ENCODE results near the gene BBS7.

Gene BBS7, protein sequence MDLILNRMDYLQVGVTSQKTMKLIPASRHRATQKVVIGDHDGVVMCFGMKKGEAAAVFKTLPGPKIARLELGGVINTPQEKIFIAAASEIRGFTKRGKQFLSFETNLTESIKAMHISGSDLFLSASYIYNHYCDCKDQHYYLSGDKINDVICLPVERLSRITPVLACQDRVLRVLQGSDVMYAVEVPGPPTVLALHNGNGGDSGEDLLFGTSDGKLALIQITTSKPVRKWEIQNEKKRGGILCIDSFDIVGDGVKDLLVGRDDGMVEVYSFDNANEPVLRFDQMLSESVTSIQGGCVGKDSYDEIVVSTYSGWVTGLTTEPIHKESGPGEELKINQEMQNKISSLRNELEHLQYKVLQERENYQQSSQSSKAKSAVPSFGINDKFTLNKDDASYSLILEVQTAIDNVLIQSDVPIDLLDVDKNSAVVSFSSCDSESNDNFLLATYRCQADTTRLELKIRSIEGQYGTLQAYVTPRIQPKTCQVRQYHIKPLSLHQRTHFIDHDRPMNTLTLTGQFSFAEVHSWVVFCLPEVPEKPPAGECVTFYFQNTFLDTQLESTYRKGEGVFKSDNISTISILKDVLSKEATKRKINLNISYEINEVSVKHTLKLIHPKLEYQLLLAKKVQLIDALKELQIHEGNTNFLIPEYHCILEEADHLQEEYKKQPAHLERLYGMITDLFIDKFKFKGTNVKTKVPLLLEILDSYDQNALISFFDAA

DNA sequence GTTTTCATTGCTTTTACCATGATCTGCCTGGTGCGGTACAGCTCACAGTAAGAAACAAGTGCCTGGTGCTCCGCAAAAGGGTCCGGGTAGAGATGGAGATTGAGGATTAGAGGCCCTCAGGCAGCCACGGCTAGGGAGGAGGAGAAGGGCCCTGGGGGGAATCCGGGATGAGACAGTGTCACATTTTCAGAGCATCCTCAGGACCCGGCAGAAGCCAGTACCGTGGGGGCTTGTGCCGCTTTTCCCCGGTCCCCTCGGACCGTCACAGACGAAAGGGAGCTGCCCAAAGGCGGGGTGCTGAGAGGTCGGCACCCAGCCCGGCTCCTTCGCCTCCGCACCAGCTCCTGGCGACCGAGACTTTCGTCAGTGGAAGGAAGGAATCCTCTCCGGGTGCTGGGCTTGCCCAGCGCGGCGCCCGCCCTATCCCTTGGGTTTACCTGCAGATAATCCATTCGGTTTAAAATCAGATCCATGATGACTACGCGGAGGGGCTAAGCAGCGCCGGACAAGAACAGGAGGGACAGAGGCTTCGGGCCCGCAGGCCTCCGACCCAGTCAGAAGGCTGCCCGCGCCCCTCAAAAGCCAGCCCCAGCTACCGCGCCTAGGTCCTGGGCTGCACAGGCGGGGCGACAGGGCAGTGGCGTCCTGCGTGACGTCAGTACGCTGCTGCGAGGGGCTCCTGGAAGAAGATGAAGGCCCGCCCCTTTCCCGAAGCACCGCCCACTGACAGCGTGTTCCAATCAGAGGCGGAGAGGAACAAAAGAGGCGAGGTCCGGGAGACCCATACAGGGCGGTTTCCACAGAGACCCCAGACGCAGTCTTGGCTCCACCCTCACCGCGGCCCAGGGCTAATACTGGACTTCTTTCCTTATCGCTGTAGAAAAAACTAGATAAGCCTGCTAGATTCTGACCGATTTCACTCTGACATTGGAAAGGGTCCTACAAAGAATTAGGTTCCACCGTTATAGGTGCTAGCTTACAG lies at the start of gene BBS7:
TSS of gene BBS7 (minus strand) at position 634 of the 982 bp plus-strand sequence. CDS start at position 473, 161 bp downstream.
- peaks cover 0 to 1% of the 10 kb centered on the region in 2 donors for H3K9me3 Mint-ChIP-seq
- H3K4me1 Mint-ChIP-seq = peaks cover 7 to 13% of the 10 kb centered on the region in 2 donors
- peaks cover 15 to 20% of the 10 kb centered on the region in 2 donors for H3K27me3 Mint-ChIP-seq
- peak within 1 kb of the TSS; percentile 92 to 93 for H3K4me3 Mint-ChIP-seq
- peak within 1 kb of the TSS; percentile 89 for H3K27ac Mint-ChIP-seq
- ATAC-seq (replicated peaks) (peak; percentile 98 to 99), DNase-seq (peak; percentile 94)
- peaks cover 14 to 19% of the 10 kb centered on the region in 2 donors for H3K36me3 Mint-ChIP-seq

DNA sequence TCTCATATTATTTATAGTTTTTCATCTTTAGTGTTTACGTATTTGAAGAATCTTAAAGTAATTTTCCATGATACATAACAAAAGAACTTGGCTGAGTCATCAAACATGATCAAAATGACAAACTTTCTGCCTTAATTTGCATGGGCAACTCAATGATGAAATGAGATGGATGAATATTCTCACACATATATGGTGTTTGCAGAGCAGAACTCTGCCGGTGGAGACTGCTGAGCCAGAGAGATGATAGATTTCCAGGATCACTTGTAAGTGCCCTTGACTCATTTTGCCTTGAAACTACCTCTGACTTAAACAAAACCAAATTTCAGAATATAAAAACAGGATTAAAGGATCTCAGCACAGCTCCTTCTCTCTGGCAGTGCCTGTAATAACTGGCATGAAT lies 43.4 kb upstream of the BBS7 start:
- DNase-seq (no peak), ATAC-seq (replicated peaks) (no peak)
- Mint-ChIP-seq H3K27ac (no peak overlapping the region), H3K9me3 (no peaks in the 10 kb centered on the region), H3K4me1 (peaks cover 0 to 7% of the 10 kb centered on the region in 2 donors), H3K27me3 (peaks cover 9 to 24% of the 10 kb centered on the region in 2 donors), H3K36me3 (no peaks in the 10 kb centered on the region), H3K4me3 (no peak overlapping the region)

DNA sequence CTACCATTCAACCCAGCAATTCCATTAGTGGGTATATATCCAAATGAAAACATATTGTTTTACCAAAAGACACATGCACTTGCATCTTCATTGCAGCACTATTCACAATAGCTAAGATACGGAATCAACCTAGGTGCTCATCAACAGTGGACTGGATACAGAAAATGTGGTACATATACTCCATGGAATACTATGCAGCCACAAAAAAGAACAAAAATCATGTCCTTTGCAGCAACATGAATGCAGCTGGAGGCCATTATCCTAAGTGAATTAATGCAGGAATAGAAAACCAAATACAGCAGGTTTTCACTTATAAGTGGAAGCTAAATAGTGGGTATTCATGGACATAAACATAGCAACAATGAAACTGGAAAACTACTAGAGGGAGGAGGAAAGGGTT lies 38.1 kb upstream of the BBS7 start:
- ATAC-seq (replicated peaks) (no peak), DNase-seq (no peak)
- H3K27ac Mint-ChIP-seq = no peak overlapping the region
- H3K4me3 Mint-ChIP-seq = no peak overlapping the region
- no peaks in the 10 kb centered on the region for H3K4me1 Mint-ChIP-seq
- H3K9me3 Mint-ChIP-seq = peaks cover 0 to 1% of the 10 kb centered on the region in 2 donors
- H3K36me3 Mint-ChIP-seq = no peaks in the 10 kb centered on the region
- H3K27me3 Mint-ChIP-seq = peaks cover 15 to 20% of the 10 kb centered on the region in 2 donors

DNA sequence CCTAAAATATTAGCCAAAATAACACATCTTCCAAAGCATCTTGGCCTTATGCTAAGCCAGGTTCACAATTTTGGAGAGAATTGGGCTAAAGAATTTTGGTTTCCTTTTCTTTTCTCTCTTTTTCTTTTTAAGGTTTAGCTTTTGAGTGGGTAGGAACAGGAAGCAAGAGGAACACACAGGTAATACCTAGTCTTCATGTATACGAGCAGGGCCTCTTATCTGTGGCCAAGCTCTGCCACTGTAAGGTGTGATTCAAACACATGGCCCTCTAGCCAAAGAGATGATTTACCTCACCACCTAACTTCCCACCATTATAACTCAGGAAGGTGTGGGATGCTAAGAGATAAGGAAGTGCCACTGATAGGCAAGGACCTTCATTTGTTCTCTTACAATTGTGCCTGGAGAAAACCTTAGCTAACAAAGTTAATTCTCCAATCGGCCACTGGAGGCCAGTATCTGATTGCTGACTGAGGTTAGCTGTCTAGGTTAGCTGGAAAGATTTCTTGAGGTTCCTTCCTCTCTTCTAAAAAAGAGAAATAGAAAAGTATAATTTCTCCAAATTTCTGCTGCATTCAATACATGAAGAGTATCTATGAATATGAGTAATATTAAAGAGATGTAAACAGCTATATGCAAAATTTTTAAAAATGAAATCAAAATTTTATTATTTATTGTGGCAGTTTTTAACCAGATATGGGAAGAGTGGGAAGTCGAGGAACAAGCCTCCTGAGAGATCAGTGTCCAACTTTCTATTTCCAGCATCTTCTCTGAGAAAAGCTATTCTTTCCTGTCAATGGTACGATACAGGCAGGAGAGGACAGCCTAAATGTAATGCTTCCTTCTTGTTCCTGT lies 30.1 kb upstream of the BBS7 start:
- ATAC-seq (replicated peaks) (peak; percentile 79), DNase-seq (peak; percentile 15)
- no peaks in the 10 kb centered on the region for H3K9me3 Mint-ChIP-seq
- no peak overlapping the region for H3K4me3 Mint-ChIP-seq
- H3K36me3 Mint-ChIP-seq = no peaks in the 10 kb centered on the region
- H3K27me3 Mint-ChIP-seq = peaks cover 23 to 25% of the 10 kb centered on the region in 2 donors
- no peak overlapping the region for H3K27ac Mint-ChIP-seq
- peaks cover 0 to 4% of the 10 kb centered on the region in 2 donors for H3K4me1 Mint-ChIP-seq

DNA sequence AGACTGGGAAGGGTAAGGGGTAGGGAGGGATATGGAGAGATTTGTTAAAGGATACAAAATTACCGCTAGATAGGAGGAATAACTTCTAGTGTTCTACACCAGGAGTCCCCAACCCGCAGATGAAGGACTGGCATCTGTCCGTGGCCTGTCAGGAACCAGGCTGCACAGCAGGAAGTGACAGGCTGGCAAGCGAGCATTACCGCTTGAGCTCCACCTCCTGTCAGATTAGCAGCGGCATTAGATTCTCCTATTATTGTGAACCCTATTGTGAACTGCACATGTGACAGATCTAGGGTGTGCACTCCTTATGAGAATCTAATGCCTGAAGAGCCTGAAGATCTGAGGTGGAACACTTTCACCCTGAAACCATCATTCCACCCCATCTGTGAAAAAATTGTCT lies 27.9 kb upstream of the BBS7 start:
- Mint-ChIP-seq H3K27me3 (peaks cover 23 to 27% of the 10 kb centered on the region in 2 donors), H3K4me1 (peaks cover 0 to 4% of the 10 kb centered on the region in 2 donors), H3K4me3 (no peak overlapping the region), H3K27ac (no peak overlapping the region), H3K9me3 (no peaks in the 10 kb centered on the region), H3K36me3 (no peaks in the 10 kb centered on the region)
- ATAC-seq (replicated peaks) = no peak
- no peak for DNase-seq

DNA sequence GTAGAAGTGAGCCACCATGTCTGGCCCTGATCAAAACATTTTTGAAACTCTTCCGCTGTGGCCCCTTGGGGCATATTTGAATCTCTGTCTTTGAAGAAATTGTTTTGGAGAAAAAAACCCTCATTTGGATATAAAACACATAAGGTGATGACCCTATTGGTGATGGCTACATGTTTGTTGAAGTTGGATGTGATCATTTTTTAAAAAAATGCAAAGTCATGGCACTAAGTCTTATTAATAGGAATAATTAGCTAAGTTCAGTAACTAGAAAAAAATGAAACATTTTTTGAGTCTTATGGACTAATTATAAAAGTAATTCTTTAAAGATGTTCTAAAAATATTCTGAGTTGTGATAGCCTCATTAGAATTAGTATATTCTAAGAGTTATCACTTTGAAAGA lies 17.9 kb upstream of the BBS7 start:
- Mint-ChIP-seq H3K4me1 (peaks cover 0 to 6% of the 10 kb centered on the region in 2 donors), H3K27ac (no peak overlapping the region), H3K4me3 (no peak overlapping the region), H3K36me3 (no peaks in the 10 kb centered on the region), H3K27me3 (peaks cover 29 to 30% of the 10 kb centered on the region in 2 donors), H3K9me3 (peaks cover 0 to 2% of the 10 kb centered on the region in 2 donors)
- DNase-seq (no peak), ATAC-seq (replicated peaks) (no peak)

DNA sequence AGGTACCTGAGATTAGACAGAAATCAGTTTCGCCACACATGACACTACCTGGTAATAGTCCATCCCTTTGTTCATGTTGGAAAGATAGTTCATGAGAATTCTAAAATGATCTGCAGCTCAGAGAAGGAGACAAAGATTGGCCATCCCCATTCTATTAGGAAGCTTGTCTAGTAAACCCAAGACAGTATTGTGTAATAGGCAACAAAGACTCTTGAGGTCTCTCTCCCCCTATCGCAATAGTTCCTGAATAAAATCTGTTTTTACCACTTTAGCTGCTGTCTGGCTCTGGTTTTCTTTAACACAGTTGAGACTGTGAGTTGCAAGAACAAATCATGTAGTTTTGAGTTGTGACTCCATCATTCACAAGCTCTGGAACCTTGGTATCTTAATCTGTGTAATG lies 14.8 kb upstream of the BBS7 start:
- Mint-ChIP-seq H3K27me3 (peaks cover 31 to 43% of the 10 kb centered on the region in 2 donors), H3K4me3 (no peak overlapping the region), H3K36me3 (no peaks in the 10 kb centered on the region), H3K9me3 (peaks cover 0 to 2% of the 10 kb centered on the region in 2 donors), H3K27ac (no peak overlapping the region), H3K4me1 (peaks cover 0 to 6% of the 10 kb centered on the region in 2 donors)
- no peak for DNase-seq
- no peak for ATAC-seq (replicated peaks)

DNA sequence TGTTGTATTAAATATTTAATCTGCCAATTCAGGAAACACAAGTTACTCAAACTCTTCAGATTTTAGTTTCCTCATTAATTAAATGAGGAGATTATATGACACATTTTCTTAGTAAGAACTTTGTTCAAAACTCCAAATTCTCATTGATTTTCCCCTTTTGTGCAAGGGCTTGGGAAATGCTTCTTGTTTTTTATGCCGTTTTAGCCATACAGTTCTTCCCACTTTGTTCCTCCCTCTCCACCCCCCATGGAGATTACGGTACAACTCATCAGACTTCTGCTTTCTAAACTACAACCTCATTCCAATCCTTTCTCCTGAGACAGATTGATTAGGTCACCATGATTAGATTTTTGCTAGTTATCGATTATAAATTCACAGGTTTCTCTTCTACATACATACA lies 10.9 kb upstream of the BBS7 start:
- Mint-ChIP-seq H3K9me3 (no peaks in the 10 kb centered on the region), H3K4me1 (no peaks in the 10 kb centered on the region), H3K36me3 (no peaks in the 10 kb centered on the region), H3K27ac (no peak overlapping the region), H3K4me3 (no peak overlapping the region), H3K27me3 (peaks cover 33 to 36% of the 10 kb centered on the region in 2 donors)
- DNase-seq = no peak
- no peak for ATAC-seq (replicated peaks)

DNA sequence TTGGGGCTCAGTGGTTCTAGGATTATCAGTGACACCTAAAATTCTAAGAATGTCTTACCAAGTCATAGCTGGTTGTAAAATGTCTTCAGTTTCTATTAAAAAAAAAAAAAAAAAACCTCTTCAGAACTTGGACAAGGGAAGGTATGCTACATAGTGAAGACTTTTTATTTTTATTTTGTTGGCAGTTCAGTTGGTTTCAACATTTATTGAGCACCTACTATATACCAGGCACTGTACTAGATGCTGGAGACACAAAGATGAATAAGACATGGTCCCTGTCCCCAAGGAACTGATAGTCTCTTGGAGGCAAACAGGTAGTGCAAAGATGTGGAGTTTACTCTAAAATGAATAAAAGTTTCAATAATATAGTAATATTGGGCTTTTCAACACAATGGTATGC lies 8.9 kb upstream of the BBS7 start:
- Mint-ChIP-seq H3K27ac (no peak overlapping the region), H3K4me3 (no peak overlapping the region), H3K9me3 (no peaks in the 10 kb centered on the region), H3K4me1 (no peaks in the 10 kb centered on the region), H3K36me3 (no peaks in the 10 kb centered on the region), H3K27me3 (peaks cover 36 to 44% of the 10 kb centered on the region in 2 donors)
- no peak for ATAC-seq (replicated peaks)
- no peak for DNase-seq

DNA sequence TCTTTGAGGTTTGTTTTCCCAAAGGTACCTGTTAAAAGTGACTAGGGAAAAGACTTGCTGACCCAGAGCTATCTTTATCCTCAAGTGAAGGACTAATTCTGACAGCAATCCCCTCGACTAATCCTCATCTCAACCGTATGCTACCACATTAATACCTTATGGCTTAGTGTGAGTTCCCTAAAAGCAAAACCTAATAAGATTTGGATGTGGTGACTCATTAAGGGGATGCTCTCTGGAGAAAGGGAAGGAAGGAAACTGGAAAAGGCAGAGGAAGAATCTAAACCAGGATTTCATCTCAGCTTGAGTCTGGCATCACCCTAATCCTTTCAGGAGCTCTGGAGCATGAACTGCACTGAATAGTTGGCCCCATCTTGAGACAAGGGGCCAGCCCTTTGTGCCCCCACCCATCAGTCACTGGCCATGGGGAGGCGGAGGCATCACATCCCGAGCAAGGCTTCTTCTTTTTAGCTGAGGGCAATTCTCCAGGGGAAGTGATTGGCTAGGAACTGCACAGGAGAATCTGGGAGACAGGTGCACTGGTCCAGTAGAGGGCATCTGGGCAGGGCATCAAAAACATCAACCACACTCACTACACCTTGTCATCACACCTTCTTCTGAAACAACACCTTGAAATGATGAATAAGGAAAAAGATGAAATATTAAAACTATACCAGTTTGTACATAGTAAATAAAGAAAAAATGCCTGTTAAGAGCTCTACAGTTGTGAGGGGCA lies 6.9 kb upstream of the BBS7 start:
- peaks cover 36 to 53% of the 10 kb centered on the region in 2 donors for H3K27me3 Mint-ChIP-seq
- ATAC-seq (replicated peaks) (no peak), DNase-seq (no peak)
- H3K36me3 Mint-ChIP-seq = no peaks in the 10 kb centered on the region
- H3K9me3 Mint-ChIP-seq = no peaks in the 10 kb centered on the region
- no peaks in the 10 kb centered on the region for H3K4me1 Mint-ChIP-seq
- H3K27ac Mint-ChIP-seq = no peak overlapping the region
- no peak overlapping the region for H3K4me3 Mint-ChIP-seq

DNA sequence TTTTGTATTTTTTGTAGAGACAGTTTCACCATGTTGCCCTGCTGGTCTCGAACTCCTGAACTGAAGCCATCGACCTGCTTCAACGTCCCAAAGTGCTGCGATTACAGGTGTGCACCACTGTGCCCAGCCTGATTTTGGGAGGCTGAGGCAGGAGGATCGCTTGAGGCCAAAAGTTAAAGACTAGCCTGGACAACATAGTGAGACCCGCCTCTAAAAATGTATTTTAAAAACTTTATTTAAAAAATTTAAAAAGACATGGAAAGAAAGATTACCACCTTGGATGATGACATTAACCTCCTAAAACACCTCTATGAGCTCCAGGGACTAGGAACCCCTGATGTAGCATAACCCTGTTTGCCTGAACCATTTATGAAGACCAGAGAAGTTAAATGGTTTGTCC lies 5.8 kb upstream of the BBS7 start:
- Mint-ChIP-seq H3K36me3 (no peaks in the 10 kb centered on the region), H3K4me1 (peaks cover 0 to under 1% of the 10 kb centered on the region in 2 donors), H3K9me3 (no peaks in the 10 kb centered on the region), H3K27me3 (peaks cover 28 to 47% of the 10 kb centered on the region in 2 donors), H3K27ac (no peak overlapping the region), H3K4me3 (no peak overlapping the region)
- DNase-seq (no peak), ATAC-seq (replicated peaks) (no peak)

DNA sequence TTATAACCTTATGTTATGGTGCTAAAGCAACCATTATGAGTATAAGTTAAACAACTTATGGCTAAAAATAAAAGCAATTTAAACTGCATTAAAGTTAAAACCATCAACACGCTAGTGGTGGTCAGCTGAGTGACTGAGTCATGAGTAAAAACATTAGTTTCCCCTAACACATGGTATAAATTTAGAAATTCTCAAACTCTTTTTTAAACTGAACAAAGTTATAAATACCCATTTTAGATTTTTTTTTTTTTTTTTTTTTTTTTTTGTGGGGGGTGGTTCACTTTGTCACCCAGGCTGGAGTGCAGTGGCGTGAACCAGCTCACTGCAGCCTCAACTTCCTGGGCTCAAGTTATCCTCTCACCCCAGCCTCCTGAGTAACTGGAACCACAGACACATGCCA lies 5.4 kb upstream of the BBS7 start:
- Mint-ChIP-seq H3K9me3 (no peaks in the 10 kb centered on the region), H3K27ac (no peak overlapping the region), H3K4me3 (no peak overlapping the region), H3K4me1 (peaks cover 0 to 2% of the 10 kb centered on the region in 2 donors), H3K27me3 (peaks cover 27 to 43% of the 10 kb centered on the region in 2 donors), H3K36me3 (no peaks in the 10 kb centered on the region)
- ATAC-seq (replicated peaks) (no peak), DNase-seq (no peak)

DNA sequence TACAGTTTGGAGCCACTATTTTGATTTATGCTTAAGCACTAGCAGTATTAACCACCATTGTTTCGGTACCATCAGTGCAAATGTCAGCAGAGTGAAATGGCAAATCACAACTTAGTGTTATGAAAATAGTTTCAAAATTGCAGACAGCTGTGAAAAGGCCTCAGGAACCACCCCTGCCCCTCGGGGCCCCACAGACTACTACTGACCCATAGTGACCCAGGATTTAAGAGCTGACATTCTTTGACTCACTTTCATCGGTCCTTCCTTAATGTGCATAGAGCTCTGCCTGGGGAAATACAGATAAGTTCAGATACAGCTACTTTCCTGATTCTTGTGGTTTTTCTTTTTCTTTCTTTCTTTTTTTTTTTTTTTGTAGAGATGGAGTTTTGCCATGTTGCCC lies 3.3 kb upstream of the BBS7 start:
- DNase-seq (no peak), ATAC-seq (replicated peaks) (no peak)
- Mint-ChIP-seq H3K36me3 (no peaks in the 10 kb centered on the region), H3K4me1 (peaks cover 7 to 13% of the 10 kb centered on the region in 2 donors), H3K27me3 (peaks cover 22 to 37% of the 10 kb centered on the region in 2 donors), H3K27ac (no peak overlapping the region), H3K4me3 (peak overlapping the region in 1 of 2 donors; percentile 25), H3K9me3 (no peaks in the 10 kb centered on the region)

Measured in stimulated activated naive B cell treated with anti-CD40 and anti-IgM and Interleukin-4, amounts not matched to agents 10 μg/mL and 1 μg/mL and 100 μg/mL, for 72 hours (primary cell).